Cardiac fibroblast (primary cell): ENCODE results near the gene EPHB2.

Experiments used
- DNase-seq, 2 donors: peaks; one replicate each; pipeline versions ENCODE4 v3.0.0 to v3.0.0-alpha.2; 2010; ENCODE audit warnings: low read depth in 2 of 2
- H3K4me3 ChIP-seq, 2 donors: replicated peaks in 1 of 2; 1 replicate in 1 of 2; 2 replicates in 1 of 2; pipeline ENCODE4 v1.5.1; 2011; ENCODE audit warnings: low read depth in 2 of 2, low read length in 2 of 2, mild to moderate bottlenecking in 2 of 2, moderate library complexity in 1 of 2
- CTCF ChIP-seq: IDR thresholded peaks from one replicate; pipeline ENCODE4 v1.5.1; 2011; ENCODE audit warnings: low read depth, mild to moderate bottlenecking, low read length, inconsistent platforms

Gene EPHB2

GRCh38 chr1:22754824-22755223 lies 44.2 kb downstream of the EPHB2 start:
- no peak overlapping the region for H3K4me3 ChIP-seq
- TF ChIP-seq CTCF = no peak
- DNase-seq = no peak

- no peak for TF ChIP-seq CTCF
These were observed 45.0 kb downstream of the EPHB2 start for GRCh38 chr1:22755641-22756040.

GRCh38 chr1:22756125-22756735 lies 45.6 kb downstream of the EPHB2 start:
- TF ChIP-seq CTCF = no peak

More at GRCh38 chr1:22755641-22756040, 45.0 kb downstream of the EPHB2 start:
- H3K4me3 ChIP-seq = no peak overlapping the region
- peak in 1 of 2 donors; percentile 53 for DNase-seq

GRCh38 chr1:22760455-22760854 lies 49.8 kb downstream of the EPHB2 start:
- TF ChIP-seq CTCF = no peak
- peak in 1 of 2 donors; percentile 23 for DNase-seq
- H3K4me3 ChIP-seq = no peak overlapping the region

More at GRCh38 chr1:22756125-22756735, 45.6 kb downstream of the EPHB2 start:
- no peak overlapping the region for H3K4me3 ChIP-seq
- DNase-seq = no peak

GRCh38 chr1:22761101-22761500 lies 50.5 kb downstream of the EPHB2 start:
- DNase-seq = no peak
- H3K4me3 ChIP-seq = no peak overlapping the region
- no peak for TF ChIP-seq CTCF

- no peak for DNase-seq
- H3K4me3 ChIP-seq = no peak overlapping the region
- no peak for TF ChIP-seq CTCF
These were observed 51.2 kb downstream of the EPHB2 start for GRCh38 chr1:22761821-22762220.
